GM10266 (cell line): ENCODE results near the gene CD28.
A peak's percentile ranks its signal among the peaks of the same experiment; 100 is the strongest.

ENCODE experiments used
- DNase-seq: peaks from one replicate; pipeline ENCODE4 v3.0.0; 2012; ENCODE audit errors: extremely low spot score
- CTCF ChIP-seq: IDR thresholded peaks from 2 replicates; pipeline ENCODE4 v1.5.1; 2012; ENCODE audit warnings: mild to moderate bottlenecking, low read depth; ENCODE audit not compliant: control insufficient read depth, insufficient read depth; ENCODE audit errors: missing control alignments

Gene CD28

DNA sequence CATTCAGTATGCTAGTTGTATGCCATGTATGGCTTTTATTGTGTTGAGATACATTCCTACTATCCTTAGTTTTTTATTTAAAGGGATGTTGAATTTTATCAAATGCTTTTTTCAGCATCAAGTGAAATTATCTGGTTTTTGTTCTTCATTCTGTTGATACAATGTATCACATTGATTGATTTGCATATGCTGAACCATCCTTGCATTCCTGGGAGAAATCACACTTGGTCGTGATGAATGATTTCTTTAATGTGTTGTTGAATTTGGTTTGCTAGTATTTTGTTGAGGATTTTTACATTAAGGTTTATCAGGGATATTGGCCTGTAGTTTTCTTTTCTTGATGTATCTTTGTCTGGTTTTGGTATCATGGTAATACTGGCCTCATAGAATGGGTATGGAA is 49.7 kb downstream of the CD28 start:
- DNase-seq = no peak
- no peak for TF ChIP-seq CTCF

- TF ChIP-seq CTCF = no peak
- DNase-seq = no peak
These were observed 52.6 kb downstream of the CD28 start for GRCh38 chr2:203758841-203759689.

GRCh38 chr2:203759690-203760365 is 53.4 kb downstream of the CD28 start:
- no peak for DNase-seq
- TF ChIP-seq CTCF = no peak

- DNase-seq = no peak
- TF ChIP-seq CTCF = no peak
These were observed 54.7 kb downstream of the CD28 start for GRCh38 chr2:203761121-203761520.

GRCh38 chr2:203763241-203763937 is 57.0 kb downstream of the CD28 start:
- no peak for DNase-seq

GRCh38 chr2:203763938-203764664 is 57.7 kb downstream of the CD28 start:
- peak; percentile 11 for TF ChIP-seq CTCF
- no peak for DNase-seq

More at GRCh38 chr2:203763241-203763937, 57.0 kb downstream of the CD28 start:
- TF ChIP-seq CTCF = no peak
